DND-41 (cell line): ENCODE measurements around the gene RMI2.

Experiments used
- EZH2 ChIP-seq: IDR thresholded peaks from 3 replicates; pipeline ENCODE4 v1.6.1; 2012; ENCODE audit warnings: borderline replicate concordance, low read depth, mild to moderate bottlenecking, moderate library complexity, low read length, inconsistent platforms; ENCODE audit not compliant: severe bottlenecking
- TF ChIP-seq, protein P1 (sequence below): IDR thresholded peaks from 2 replicates; pipeline ENCODE4 v1.5.1; 2012; ENCODE audit warnings: borderline replicate concordance, low read length, moderate library complexity, mild to moderate bottlenecking; ENCODE audit not compliant: poor library complexity, severe bottlenecking; ENCODE audit errors: extremely low read depth

DNA sequence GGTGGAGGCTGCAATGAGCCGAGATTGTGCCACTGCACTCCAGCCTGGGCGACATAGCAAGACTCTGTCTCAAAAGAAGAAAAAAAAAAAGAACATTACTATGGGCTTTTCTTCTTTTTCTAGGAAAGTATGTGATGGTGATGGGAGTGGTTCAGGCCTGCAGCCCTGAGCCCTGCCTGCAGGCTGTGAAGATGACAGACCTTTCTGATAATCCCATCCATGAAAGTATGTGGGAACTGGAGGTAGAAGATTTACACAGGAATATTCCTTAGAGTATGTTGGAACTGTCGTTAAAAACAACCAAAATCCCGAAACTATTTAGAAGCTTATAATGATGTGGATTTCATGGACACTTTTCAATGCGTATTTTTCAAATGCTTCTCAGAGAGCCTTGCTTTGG lies 5.3 kb downstream of the RMI2 start:
- TF ChIP-seq, protein P1, sequence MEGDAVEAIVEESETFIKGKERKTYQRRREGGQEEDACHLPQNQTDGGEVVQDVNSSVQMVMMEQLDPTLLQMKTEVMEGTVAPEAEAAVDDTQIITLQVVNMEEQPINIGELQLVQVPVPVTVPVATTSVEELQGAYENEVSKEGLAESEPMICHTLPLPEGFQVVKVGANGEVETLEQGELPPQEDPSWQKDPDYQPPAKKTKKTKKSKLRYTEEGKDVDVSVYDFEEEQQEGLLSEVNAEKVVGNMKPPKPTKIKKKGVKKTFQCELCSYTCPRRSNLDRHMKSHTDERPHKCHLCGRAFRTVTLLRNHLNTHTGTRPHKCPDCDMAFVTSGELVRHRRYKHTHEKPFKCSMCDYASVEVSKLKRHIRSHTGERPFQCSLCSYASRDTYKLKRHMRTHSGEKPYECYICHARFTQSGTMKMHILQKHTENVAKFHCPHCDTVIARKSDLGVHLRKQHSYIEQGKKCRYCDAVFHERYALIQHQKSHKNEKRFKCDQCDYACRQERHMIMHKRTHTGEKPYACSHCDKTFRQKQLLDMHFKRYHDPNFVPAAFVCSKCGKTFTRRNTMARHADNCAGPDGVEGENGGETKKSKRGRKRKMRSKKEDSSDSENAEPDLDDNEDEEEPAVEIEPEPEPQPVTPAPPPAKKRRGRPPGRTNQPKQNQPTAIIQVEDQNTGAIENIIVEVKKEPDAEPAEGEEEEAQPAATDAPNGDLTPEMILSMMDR = no peak
- TF ChIP-seq EZH2 = no peak
